ENCODE results near the gene HMX1.

HMX1 gene

DNA sequence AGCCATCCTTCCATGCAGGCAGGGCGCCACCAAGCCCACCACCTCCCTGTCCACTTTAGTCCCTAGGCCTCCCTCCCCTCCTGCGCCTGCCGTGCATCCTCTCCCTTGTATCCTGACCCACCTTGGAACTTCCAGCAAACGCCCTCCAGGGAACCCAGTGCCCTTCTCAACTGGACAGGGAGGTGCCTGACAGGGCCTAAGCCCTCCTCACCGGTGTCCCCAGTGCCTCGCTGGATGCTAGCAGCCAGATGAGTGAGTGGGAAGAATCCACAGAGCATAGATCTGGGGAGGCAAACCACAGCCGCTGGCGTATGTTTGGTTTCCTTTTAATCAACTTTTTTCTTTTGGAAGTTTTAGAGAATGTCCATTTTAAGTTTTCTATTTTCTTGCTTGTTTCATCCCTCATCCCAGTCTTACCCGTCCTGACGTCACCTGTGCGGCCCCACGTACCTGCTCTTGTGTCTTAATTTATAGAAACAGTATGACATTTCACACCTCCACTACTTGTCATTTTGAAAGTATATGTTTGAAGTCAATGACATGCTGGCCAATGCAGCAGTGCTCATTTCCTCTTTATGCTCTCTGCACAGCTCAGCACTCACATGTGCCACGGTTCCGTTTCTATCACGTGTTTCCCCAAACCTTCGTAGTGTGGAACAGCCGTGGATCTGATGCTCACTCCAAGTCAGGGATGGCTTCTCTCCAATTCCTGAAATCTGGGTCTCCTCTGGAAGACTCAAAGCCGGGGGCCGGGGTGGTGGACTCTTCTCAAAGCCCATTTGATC lies 3.4 kb upstream of the HMX1 start:
- no peak overlapping the region for H3K4me3 Mint-ChIP-seq
- TF ChIP-seq, protein P1, sequence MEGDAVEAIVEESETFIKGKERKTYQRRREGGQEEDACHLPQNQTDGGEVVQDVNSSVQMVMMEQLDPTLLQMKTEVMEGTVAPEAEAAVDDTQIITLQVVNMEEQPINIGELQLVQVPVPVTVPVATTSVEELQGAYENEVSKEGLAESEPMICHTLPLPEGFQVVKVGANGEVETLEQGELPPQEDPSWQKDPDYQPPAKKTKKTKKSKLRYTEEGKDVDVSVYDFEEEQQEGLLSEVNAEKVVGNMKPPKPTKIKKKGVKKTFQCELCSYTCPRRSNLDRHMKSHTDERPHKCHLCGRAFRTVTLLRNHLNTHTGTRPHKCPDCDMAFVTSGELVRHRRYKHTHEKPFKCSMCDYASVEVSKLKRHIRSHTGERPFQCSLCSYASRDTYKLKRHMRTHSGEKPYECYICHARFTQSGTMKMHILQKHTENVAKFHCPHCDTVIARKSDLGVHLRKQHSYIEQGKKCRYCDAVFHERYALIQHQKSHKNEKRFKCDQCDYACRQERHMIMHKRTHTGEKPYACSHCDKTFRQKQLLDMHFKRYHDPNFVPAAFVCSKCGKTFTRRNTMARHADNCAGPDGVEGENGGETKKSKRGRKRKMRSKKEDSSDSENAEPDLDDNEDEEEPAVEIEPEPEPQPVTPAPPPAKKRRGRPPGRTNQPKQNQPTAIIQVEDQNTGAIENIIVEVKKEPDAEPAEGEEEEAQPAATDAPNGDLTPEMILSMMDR (IDR thresholded peaks at IDR 0.05), result no peak
- no peak for DNase-seq
- peaks cover 92% of the 10 kb centered on the region for H3K27me3 Mint-ChIP-seq (ENCODE audit: low read depth, poor library complexity)
- H3K27ac Mint-ChIP-seq, result no peak overlapping the region
- H3K4me1 Mint-ChIP-seq, result peaks cover 10% of the 10 kb centered on the region
- H3K36me3 Mint-ChIP-seq (ENCODE audit: low read depth), result no peaks in the 10 kb centered on the region
- H3K9me3 Mint-ChIP-seq, result no peaks in the 10 kb centered on the region

DNA sequence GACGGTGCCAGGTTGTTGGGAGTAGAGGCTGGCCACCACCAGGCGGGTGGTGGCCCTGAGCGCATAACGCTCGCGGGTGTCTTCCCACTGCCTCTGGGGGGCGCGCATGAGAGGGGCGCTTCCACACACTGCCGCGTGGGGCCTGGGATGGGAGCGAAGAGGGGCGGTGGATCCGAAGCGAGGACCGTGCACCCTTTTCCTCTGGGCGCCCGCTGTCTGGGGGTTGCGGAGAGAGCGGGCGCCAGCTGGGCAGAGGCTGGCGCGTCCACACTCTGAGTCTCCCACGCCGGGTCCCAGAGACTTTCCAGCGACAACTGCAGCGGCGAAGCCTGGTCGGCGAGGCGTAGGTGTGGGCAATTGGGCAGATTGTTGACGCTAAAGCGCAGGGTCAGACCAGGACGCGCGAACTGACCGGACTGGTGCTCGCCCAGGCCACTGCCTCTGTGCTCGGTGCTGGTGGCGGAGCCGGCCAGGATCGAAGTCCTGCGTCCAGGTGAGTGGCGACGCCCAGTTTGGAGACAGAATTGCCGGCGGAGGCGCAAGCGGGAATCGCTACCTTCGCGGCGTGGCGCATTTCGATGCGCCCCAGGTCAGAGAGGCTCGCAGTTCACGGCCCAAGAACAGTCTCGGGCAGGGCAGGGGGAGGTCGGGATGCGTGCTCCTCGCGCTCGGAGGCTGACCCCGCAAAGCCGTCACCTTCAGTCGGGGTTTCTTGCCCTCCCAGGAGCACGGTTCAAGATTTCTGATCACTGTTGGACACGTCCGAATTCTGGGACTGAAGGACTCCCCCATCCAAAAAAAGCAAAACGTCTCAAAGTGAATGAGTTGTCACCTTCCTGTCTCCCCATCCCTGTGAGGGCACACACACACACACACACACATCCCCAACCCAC lies 2.6 kb upstream of the HMX1 start:
- Mint-ChIP-seq H3K9me3 (no peaks in the 10 kb centered on the region), H3K36me3 (ENCODE audit: low read depth) (no peaks in the 10 kb centered on the region), H3K4me1 (peaks cover 10% of the 10 kb centered on the region), H3K27ac (no peak overlapping the region), H3K4me3 (no peak overlapping the region), H3K27me3 (ENCODE audit: low read depth, poor library complexity) (peaks cover 92% of the 10 kb centered on the region)
- no peak for DNase-seq
- TF ChIP-seq, protein P1 (IDR thresholded peaks at IDR 0.05), result no peak

DNA sequence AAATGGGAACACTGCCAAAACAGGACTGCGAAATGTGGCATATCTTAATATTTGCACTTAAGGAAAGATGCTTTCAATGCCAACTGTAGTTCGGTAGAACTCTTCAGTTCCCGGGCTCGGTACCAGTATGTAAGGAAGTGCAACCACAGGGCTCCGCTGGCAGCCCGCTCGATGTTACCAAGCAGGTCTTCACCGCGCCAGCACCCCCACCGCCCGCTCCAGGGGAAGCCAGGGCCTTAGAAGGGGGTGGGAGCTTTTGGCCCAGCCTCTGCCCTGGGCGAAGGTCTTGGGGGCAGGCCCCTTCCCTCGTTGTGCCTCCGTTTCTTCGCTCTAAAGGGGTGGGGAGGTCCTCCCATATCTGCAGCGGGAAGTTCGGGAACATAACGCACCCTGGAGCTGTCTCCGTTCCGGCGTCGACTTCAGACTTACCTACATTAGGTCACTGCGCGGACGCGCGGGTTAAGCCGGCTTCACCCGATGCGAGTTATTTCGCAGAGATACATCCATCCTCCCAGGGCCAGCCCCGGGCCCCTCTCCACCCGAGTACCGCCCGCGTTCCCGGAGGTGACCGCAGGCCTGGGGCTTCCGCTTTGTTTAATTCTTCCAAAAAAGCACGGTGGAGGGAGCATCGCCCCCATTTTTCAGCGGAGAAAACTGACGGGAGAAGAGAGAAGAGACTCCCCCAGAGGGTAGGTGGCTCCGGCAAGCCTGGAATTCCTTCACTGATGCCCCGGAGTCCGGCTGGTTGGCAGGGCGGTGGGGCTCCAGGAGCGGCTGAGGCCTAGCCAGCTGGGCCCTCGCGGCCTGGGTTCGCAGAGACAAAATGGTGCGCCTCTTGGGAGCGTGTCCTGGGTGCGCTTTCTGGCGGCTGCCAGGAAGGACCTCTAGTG lies 1.0 kb upstream of the HMX1 start:
- Mint-ChIP-seq H3K9me3 (no peaks in the 10 kb centered on the region), H3K36me3 (ENCODE audit: low read depth) (no peaks in the 10 kb centered on the region), H3K4me1 (peaks cover 16% of the 10 kb centered on the region), H3K4me3 (peak overlapping the region; percentile 70), H3K27me3 (ENCODE audit: low read depth, poor library complexity) (peaks cover 92% of the 10 kb centered on the region), H3K27ac (no peak overlapping the region)
- TF ChIP-seq, protein P1 (IDR thresholded peaks at IDR 0.05), result no peak
- no peak for DNase-seq

DNA sequence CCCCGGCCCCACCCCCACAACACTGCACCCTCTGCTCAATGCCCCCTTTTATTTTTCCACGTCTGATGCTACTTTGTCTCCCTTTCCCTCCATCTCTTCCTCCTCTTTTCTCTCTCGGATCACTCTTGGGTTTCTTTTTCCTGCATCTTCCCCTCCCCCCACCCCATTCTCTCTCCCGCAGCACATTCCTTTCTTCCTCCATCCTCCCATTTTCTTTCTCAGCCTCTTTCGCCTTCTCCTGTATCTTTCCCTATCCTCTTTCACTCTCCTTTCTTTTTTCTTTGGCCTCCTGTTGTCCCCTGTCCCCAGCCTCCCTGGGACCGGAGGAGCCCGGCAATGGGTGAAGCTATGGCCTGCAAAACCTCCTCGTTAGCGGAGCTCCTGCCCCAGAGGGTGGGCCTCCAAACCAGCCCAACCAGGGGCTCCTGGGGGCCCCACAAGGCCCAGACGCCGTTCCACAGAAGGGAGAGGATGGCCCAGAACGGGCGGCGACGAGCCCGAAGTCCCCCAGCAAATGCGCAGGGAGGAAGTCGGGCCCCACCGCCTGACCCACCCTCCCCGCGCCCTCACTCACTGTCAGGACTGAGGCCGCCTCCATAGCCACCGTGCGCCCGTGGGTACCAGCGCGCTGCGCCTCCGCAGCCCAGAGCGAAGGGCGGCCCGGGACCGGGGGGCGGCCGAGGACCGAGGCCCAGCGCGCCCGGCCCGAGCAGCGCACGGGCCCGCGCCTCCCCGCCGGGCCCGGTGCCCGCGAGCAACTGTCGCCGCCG lies 807 bp downstream of the HMX1 start:
- Mint-ChIP-seq H3K4me3 (peak overlapping the region; percentile 67), H3K27me3 (ENCODE audit: low read depth, poor library complexity) (peaks cover 91% of the 10 kb centered on the region), H3K27ac (no peak overlapping the region), H3K4me1 (peaks cover 16% of the 10 kb centered on the region), H3K36me3 (ENCODE audit: low read depth) (no peaks in the 10 kb centered on the region), H3K9me3 (no peaks in the 10 kb centered on the region)
- TF ChIP-seq, protein P1 (IDR thresholded peaks at IDR 0.05), result no peak
- no peak for DNase-seq
